Measurements from ENCODE around the gene TBX6. TPM values are rescaled to one million over a fixed set of nuclear protein-coding genes. Genes with fewer than 3 reads are reported as not detected.

The TBX6 gene
- total RNA-seq, 2 donors from 2014 or later = 0.43 TPM; not detected in 1

DNA sequence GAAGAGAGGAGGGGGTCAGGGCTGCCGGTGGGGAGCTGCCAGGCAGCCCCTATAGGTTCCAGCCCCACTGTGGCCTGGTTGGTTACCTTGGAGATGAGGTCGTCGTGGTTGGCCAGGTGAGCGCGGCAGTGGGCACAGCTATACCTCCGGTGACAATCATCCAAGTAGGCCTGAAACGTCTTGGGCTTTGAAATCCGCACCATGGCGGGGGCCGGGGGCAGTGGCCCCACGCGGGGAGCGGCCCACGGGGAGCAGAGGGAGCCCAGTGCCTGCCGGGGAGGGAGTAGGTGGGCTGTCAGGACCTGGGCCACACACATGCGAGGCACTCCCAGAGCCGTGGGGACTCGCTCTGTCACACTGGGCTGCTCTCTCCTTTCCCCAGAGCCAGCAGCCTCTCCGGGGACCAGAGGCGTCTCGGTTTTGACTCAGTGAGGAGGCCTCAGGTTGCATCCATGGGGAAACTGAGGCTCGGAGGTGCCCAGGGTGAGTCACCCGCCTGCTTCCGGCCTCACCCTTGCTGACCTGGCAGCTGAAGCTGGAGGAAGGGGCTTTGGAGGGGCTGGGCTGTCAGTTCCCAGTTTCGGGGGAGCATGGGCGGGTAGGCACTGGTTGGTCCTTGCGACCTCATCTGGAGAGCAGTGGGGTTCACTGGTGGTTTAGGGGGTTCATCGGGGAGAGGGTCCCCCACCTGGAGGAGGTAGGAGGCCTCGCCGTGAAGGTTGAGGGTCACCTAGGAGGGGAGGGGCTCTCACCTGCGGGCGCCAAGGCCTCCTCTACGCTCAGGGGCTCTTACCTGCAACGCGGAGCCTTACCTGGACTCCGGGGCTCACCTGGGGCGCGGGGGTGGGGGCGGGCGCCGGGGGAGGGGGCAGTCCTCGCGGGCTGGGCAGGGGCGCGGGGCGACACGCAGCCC is 3.7 kb upstream of the TBX6 start:
- TF ChIP-seq, protein P1, sequence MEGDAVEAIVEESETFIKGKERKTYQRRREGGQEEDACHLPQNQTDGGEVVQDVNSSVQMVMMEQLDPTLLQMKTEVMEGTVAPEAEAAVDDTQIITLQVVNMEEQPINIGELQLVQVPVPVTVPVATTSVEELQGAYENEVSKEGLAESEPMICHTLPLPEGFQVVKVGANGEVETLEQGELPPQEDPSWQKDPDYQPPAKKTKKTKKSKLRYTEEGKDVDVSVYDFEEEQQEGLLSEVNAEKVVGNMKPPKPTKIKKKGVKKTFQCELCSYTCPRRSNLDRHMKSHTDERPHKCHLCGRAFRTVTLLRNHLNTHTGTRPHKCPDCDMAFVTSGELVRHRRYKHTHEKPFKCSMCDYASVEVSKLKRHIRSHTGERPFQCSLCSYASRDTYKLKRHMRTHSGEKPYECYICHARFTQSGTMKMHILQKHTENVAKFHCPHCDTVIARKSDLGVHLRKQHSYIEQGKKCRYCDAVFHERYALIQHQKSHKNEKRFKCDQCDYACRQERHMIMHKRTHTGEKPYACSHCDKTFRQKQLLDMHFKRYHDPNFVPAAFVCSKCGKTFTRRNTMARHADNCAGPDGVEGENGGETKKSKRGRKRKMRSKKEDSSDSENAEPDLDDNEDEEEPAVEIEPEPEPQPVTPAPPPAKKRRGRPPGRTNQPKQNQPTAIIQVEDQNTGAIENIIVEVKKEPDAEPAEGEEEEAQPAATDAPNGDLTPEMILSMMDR (IDR thresholded peaks at IDR 0.05) = no peak
- peaks cover 0 to 10% of the 10 kb centered on the region in 2 donors for H3K9me3 ChIP-seq
- H3K27ac ChIP-seq = peak overlapping the region; percentile 89 to 95
- no peak for DNase-seq (ENCODE audit: low spot score)
- H3K4me1 ChIP-seq = peaks cover 0 to 40% of the 10 kb centered on the region in 2 donors
- peaks cover 19% of the 10 kb centered on the region for H3K36me3 ChIP-seq
- no peaks in the 10 kb centered on the region for H3K27me3 ChIP-seq
- H3K4me3 ChIP-seq = peak overlapping the region; percentile 68 to 89

DNA sequence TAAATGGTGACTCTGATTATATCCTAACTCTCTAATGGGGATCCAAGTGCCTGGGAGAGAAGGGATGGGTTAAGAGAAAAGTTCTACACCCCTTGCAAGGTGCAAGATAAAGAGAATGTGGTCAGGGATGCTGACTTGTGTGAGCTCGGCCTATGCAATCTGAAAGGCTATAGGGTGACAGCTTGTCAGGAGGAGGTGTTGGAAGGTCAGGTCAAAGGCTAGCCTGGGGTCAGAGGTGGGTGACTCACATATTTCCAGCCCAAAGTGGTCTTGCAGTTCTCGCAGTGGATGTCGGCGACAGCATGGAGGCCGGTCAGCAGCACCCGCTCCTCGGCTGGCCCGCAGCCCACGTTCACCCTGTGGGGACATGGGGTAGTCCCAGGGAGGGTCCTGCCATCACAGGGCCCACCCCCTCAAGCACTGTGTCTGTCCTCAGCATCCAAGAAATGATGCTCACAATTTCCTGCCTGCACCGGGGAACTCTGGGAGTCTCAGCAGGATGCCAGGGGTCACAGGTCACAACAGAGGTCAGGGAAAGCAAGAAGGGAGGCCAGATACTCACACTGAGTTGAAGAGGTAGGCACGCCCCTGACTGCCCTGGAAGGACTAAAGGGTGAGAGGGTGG is 2.9 kb upstream of the TBX6 start:
- Histone ChIP-seq H3K4me1 (peaks cover 0 to 40% of the 10 kb centered on the region in 2 donors), H3K36me3 (peaks cover 19% of the 10 kb centered on the region), H3K9me3 (peaks cover 0 to 10% of the 10 kb centered on the region in 2 donors), H3K27me3 (no peaks in the 10 kb centered on the region), H3K27ac (peak overlapping the region; percentile 89 to 95), H3K4me3 (peak overlapping the region; percentile 68 to 89)
- DNase-seq (ENCODE audit: low spot score) = no peak
- TF ChIP-seq, protein P1 (IDR thresholded peaks at IDR 0.05) = no peak

DNA sequence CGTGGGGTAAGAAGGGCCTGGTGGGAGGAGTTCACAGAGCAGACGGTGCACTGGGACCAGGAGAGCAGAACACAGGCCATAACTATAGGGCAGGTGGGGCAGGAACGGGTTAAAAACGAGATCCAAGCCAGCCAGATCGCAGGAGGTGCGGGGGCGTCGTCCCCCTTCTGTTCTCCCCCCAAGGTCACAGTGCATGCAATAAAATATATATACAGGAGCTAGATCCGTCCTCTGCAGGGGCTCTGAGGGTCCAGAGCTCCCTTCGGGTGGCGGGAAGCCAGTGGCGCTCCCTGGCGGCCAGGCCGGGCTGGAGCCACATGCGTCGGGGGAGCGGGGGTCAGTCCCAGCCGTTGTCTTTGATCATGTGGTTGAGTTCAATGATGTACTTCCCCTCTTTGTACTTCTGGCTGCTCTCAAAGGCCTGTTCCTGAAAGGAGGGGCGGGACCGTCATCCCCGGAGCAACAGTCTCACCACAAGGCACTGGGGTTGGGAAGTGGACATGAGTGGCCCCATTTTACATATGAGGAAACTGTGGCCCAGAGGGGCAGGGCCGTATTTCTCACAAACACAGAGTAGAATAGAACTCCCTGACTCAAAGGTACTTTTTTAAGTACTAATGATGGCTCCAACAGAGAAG is 768 bp upstream of the TBX6 start:
- Histone ChIP-seq H3K36me3 (peaks cover 19% of the 10 kb centered on the region), H3K27ac (peak overlapping the region; percentile 85 to 87), H3K9me3 (peaks cover 0 to 9% of the 10 kb centered on the region in 2 donors), H3K27me3 (no peaks in the 10 kb centered on the region), H3K4me1 (peaks cover 0 to 40% of the 10 kb centered on the region in 2 donors), H3K4me3 (peak overlapping the region; percentile 36 to 59)
- TF ChIP-seq, protein P1 (IDR thresholded peaks at IDR 0.05) = peak in 1 of 2 donors; percentile 65
- DNase-seq (ENCODE audit: low spot score) = peak; percentile 92

DNA sequence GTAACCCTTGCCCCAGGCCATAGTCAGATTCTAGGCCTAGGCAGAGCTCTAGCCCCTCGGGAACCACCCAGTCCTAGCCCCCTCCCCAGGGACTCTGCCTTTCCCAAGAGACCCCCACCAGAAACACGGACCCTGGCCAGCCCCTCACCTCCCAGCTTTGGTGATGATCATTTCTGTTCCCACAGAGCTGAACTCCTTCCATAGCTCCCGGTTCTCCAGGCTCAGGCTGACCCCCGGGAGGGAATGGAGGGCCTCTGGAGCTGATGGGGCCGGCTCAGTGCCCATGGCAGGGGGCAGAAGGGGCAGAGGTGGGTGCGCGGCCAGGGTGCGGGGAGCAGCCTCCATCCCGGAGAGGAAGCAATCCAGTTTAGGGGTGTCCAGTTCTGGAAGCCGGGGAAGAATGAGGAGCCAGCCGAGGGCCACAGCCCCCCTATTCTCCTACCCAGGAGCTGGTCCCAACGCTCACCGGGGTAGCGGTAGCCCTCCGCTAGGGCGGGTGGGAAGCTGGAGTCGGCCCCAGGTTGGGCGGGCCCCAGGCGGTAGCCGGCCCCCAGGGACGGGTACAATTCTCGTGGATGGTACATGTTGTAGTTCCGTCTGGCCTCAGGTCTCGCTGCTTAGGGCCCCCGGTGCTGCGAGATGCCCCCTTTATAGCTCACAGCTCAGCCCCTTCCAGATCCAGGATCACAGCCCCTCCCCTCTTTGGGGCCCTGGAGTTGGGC is 953 bp downstream of the TBX6 start:
- Histone ChIP-seq H3K9me3 (no peaks in the 10 kb centered on the region), H3K4me1 (peaks cover 0 to 41% of the 10 kb centered on the region in 2 donors), H3K4me3 (peak overlapping the region; percentile 36 to 59), H3K27me3 (no peaks in the 10 kb centered on the region), H3K36me3 (peaks cover 19% of the 10 kb centered on the region), H3K27ac (peak overlapping the region; percentile 85 to 87)
- no peak for DNase-seq (ENCODE audit: low spot score)
- TF ChIP-seq, protein P1 (IDR thresholded peaks at IDR 0.05) = no peak
